Glomerular endothelial cell (primary cell): ENCODE results near the gene CD84. TPM values are rescaled to one million over a fixed set of nuclear protein-coding genes. Genes with fewer than 3 reads are reported as not detected.
"Not testable (repeated sequence)": the region's sequence is repeated elsewhere in the genome, so short reads cannot be mapped to it uniquely, and the experiment has no call there.

Source experiments
- DNase-seq: peaks from one replicate; pipeline ENCODE4 v3.0.0-alpha.2; 2011; ENCODE audit warnings: low read depth, low spot score; ENCODE audit errors: extremely low read depth
- total RNA-seq: library from RNA; depleted of rRNA; stranded (reverse); fragments of >200 nt; gene quantifications from 2 replicates; pipeline ENCODE4 v1.2.3, GENCODE V29; 2015

Gene CD84
- total RNA-seq, 1 donor from 2014 or later = not detected

- no peak for DNase-seq
Measured at GRCh38 chr1:160576390-160576789, 2.9 kb downstream of the CD84 start.

GRCh38 chr1:160575112-160575664, 4.1 kb downstream of the CD84 start:
- DNase-seq = no peak

- DNase-seq = no peak
Measured at GRCh38 chr1:160570840-160571239, 8.5 kb downstream of the CD84 start.

- DNase-seq = no peak
Measured at GRCh38 chr1:160569806-160570205, 9.5 kb downstream of the CD84 start.

GRCh38 chr1:160567858-160568682, 11.2 kb downstream of the CD84 start:
- DNase-seq = no peak

- no peak for DNase-seq
Measured at GRCh38 chr1:160567341-160567740, 12.0 kb downstream of the CD84 start.

- no peak for DNase-seq
Measured at GRCh38 chr1:160565564-160565963, 13.7 kb downstream of the CD84 start.

GRCh38 chr1:160563230-160563629, 16.1 kb downstream of the CD84 start:
- DNase-seq = not testable (repeated sequence)

- DNase-seq = not testable (repeated sequence)
Measured at GRCh38 chr1:160562745-160563144, 16.6 kb downstream of the CD84 start.

- no peak for DNase-seq
Measured at GRCh38 chr1:160560806-160561205, 18.5 kb downstream of the CD84 start.

GRCh38 chr1:160560045-160560705, 19.1 kb downstream of the CD84 start:
- DNase-seq = no peak

GRCh38 chr1:160559437-160559836, 19.9 kb downstream of the CD84 start:
- DNase-seq = not testable (repeated sequence)

- no peak for DNase-seq
Measured at GRCh38 chr1:160558660-160559380, 20.5 kb downstream of the CD84 start.

GRCh38 chr1:160553778-160554177, 25.5 kb downstream of the CD84 start:
- DNase-seq = no peak

- no peak for DNase-seq
Measured at GRCh38 chr1:160552425-160552824, 26.9 kb downstream of the CD84 start.

- DNase-seq = no peak
Measured at GRCh38 chr1:160550572-160551034, 28.7 kb downstream of the CD84 start.

GRCh38 chr1:160549665-160550006, 29.7 kb downstream of the CD84 start:
- no peak for DNase-seq

- DNase-seq = no peak
Measured at GRCh38 chr1:160548960-160549664, 30.2 kb downstream of the CD84 start.

GRCh38 chr1:160548183-160548582, 31.1 kb downstream of the CD84 start:
- no peak for DNase-seq

- no peak for DNase-seq
Measured at GRCh38 chr1:160547422-160547821, 31.9 kb downstream of the CD84 start.

GRCh38 chr1:160546942-160547341, 32.4 kb downstream of the CD84 start:
- DNase-seq = no peak
